WTC11 (cell line): ENCODE measurements around the gene LRRC51. TPM values are rescaled to one million over a fixed set of nuclear protein-coding genes. Genes with fewer than 3 reads are reported as not detected.
A peak's percentile ranks its signal among the peaks of the same experiment; 100 is the strongest.

Experiments
- ATAC-seq: fragments of 200-7000 bp; cut with Tn5 transposase; 2 replicates; pipeline ENCODE4 v1.10.0; 2021; ENCODE audit warnings: mild to moderate bottlenecking, moderate library complexity
- CTCF ChIA-PET: fragments of 300-600 bp; sonication (Branson Sonifier 250); formaldehyde crosslinking; loops from one replicate; lab custom pipeline; 2021; ENCODE audit warnings: antibody characterized with exemption; lab: Charles Lee
- POLR2A ChIA-PET: fragments of 350-600 bp; sonication (Branson Sonifier 250); formaldehyde crosslinking; loops from one replicate; lab custom pipeline; 2021; ENCODE audit warnings: antibody characterized with exemption; lab: Charles Lee
- DNase-seq: peaks from one replicate; pipeline ENCODE4 v3.0.0; 2021; ENCODE audit warnings: low spot score
- H3K27ac Mint-ChIP-seq: 2 replicates; pipeline ENCODE4 v1.8.0; 2021; ENCODE audit warnings: mixed read lengths
- H3K27me3 Mint-ChIP-seq: 2 replicates; pipeline ENCODE4 v1.8.0; 2021; ENCODE audit warnings: low read depth, mild to moderate bottlenecking, moderate library complexity, mixed read lengths
- H3K36me3 Mint-ChIP-seq: 2 replicates; pipeline ENCODE4 v1.8.0; 2021; ENCODE audit warnings: mixed read lengths
- H3K4me1 Mint-ChIP-seq: 2 replicates; pipeline ENCODE4 v1.8.0; 2022; ENCODE audit warnings: mixed read lengths
- H3K4me3 Mint-ChIP-seq: 2 replicates; pipeline ENCODE4 v1.8.0; 2021; ENCODE audit warnings: mild to moderate bottlenecking, moderate library complexity, mixed read lengths
- H3K9me3 Mint-ChIP-seq: 2 replicates; pipeline ENCODE4 v1.8.0; 2021; ENCODE audit warnings: mixed read lengths
- ATF1 ChIP-seq: sonication (generic); formaldehyde crosslinking; IDR thresholded peaks from 2 replicates; pipeline ENCODE4 v1.8.1; 2023; ENCODE audit warnings: mild to moderate bottlenecking, moderate library complexity, missing genetic modification reagents
- ATF6 ChIP-seq: sonication (generic); formaldehyde crosslinking; IDR thresholded peaks from 2 replicates; pipeline ENCODE4 v1.8.1; 2023; ENCODE audit warnings: mild to moderate bottlenecking, missing genetic modification reagents
- E2F4 ChIP-seq: sonication (generic); formaldehyde crosslinking; IDR thresholded peaks from 2 replicates; pipeline ENCODE4 v1.8.1; 2022; ENCODE audit warnings: low read depth, mild to moderate bottlenecking, moderate library complexity, missing genetic modification reagents, borderline replicate concordance
- ELF4 ChIP-seq: sonication (generic); formaldehyde crosslinking; IDR thresholded peaks from 2 replicates; pipeline ENCODE4 v1.8.1; 2022; ENCODE audit warnings: low read depth, mild to moderate bottlenecking, moderate library complexity, missing genetic modification reagents
- EMX1 ChIP-seq: fragments of 250-450 bp; sonication (Bioruptor Pico); IDR thresholded peaks from 2 replicates; pipeline ENCODE4 v1.8.0; 2021; ENCODE audit warnings: mild to moderate bottlenecking
- FOXK1 ChIP-seq: sonication (generic); formaldehyde crosslinking; IDR thresholded peaks from 2 replicates; pipeline ENCODE4 v1.8.0; 2022; ENCODE audit warnings: mild to moderate bottlenecking, moderate library complexity, missing genetic modification reagents
- FOXP1 ChIP-seq: sonication (generic); formaldehyde crosslinking; IDR thresholded peaks from 2 replicates; pipeline ENCODE4 v1.8.0; 2022; ENCODE audit warnings: missing genetic modification reagents, mild to moderate bottlenecking, moderate library complexity, borderline replicate concordance
- GRHL2 ChIP-seq: fragments of 250-450 bp; sonication (Bioruptor Pico); IDR thresholded peaks from 2 replicates; pipeline ENCODE4 v1.8.0; 2022; ENCODE audit warnings: mild to moderate bottlenecking, moderate library complexity; ENCODE audit not compliant: insufficient replicate concordance, severe bottlenecking
- HMGXB4 ChIP-seq: sonication (generic); formaldehyde crosslinking; IDR thresholded peaks from 2 replicates; pipeline ENCODE4 v1.8.1; 2023; ENCODE audit warnings: mild to moderate bottlenecking, moderate library complexity, missing genetic modification reagents
- IRF1 ChIP-seq: sonication (generic); formaldehyde crosslinking; IDR thresholded peaks from 2 replicates; pipeline ENCODE4 v1.8.0; 2023; ENCODE audit warnings: missing genetic modification reagents
- IRF2 ChIP-seq: sonication (generic); formaldehyde crosslinking; IDR thresholded peaks from 2 replicates; pipeline ENCODE4 v1.8.0; 2022; ENCODE audit warnings: low read depth, missing genetic modification reagents, borderline replicate concordance
- JAZF1 ChIP-seq: fragments of 250-450 bp; sonication (Bioruptor Pico); IDR thresholded peaks from 2 replicates; pipeline ENCODE4 v1.9.0; 2021; ENCODE audit warnings: moderate library complexity, mild to moderate bottlenecking, inconsistent platforms
- NR1H2 ChIP-seq: sonication (generic); formaldehyde crosslinking; IDR thresholded peaks from 2 replicates; pipeline ENCODE4 v1.9.0; 2021; ENCODE audit warnings: mild to moderate bottlenecking, moderate library complexity, missing genetic modification reagents
- NR2C2 ChIP-seq: sonication (generic); formaldehyde crosslinking; IDR thresholded peaks from 2 replicates; pipeline ENCODE4 v1.8.0; 2022; ENCODE audit warnings: mild to moderate bottlenecking, missing genetic modification reagents
- OVOL2 ChIP-seq: fragments of 250-450 bp; sonication (Bioruptor Pico); IDR thresholded peaks from 2 replicates; pipeline ENCODE4 v1.9.0; 2021; ENCODE audit warnings: mild to moderate bottlenecking, borderline replicate concordance
- STAT6 ChIP-seq: sonication (generic); formaldehyde crosslinking; conservative IDR thresholded peaks from 2 replicates; pipeline ENCODE4 v1.8.1; 2023; ENCODE audit warnings: mild to moderate bottlenecking, low read depth, missing genetic modification reagents, moderate library complexity
- USF2 ChIP-seq: sonication (generic); formaldehyde crosslinking; IDR thresholded peaks from 2 replicates; pipeline ENCODE4 v1.8.1; 2023; ENCODE audit warnings: mild to moderate bottlenecking, missing genetic modification reagents, moderate library complexity
- ZNF423 ChIP-seq: fragments of 250-450 bp; sonication (Bioruptor Pico); IDR thresholded peaks from 2 replicates; pipeline ENCODE4 v2.1.2; 2022; ENCODE audit warnings: mild to moderate bottlenecking, moderate library complexity
- ZNF425 ChIP-seq: fragments of 250-450 bp; sonication (Bioruptor Pico); conservative IDR thresholded peaks from 2 replicates; pipeline ENCODE4 v1.9.0; 2021; ENCODE audit warnings: mild to moderate bottlenecking
- ZNF671 ChIP-seq: fragments of 250-450 bp; sonication (Bioruptor Pico); IDR thresholded peaks from 2 replicates; pipeline ENCODE4 v1.8.0; 2021; ENCODE audit warnings: mild to moderate bottlenecking
- total RNA-seq: library from RNA; stranded (reverse); gene quantifications from 3 replicates; pipeline ENCODE4 v1.2.3, GENCODE V29; 2021

LRRC51 gene
- total RNA-seq, 1 experiment from 2014 or later = 5.3 TPM

GRCh38 chr11:72070491-72070890, 10.2 kb upstream of the LRRC51 start:
- peaks cover 40% of the 10 kb centered on the region for H3K4me1 Mint-ChIP-seq
- ChIA-PET POLR2A (interaction anchor here (0.6 kb wide), 1 partner anchor 26 kb away, joined by 3 read pairs; no protein-coding TSS in a partner anchor), CTCF (interaction anchor here (1.5 to 5.1 kb wide), 2 partner anchors 21 to 46 kb away, joined by 5 to 28 read pairs; no protein-coding TSS in a partner anchor)
- ATAC-seq (no peak), DNase-seq (no peak)
- H3K27me3 Mint-ChIP-seq = no peaks in the 10 kb centered on the region
- H3K27ac Mint-ChIP-seq = peak overlapping the region; percentile 73
- TF ChIP-seq FOXP1 (CRISPR knock-in tag) (no peak), ZNF423 (CRISPR knock-in tag) (no peak), USF2 (CRISPR knock-in tag) (no peak), OVOL2 (CRISPR knock-in tag) (no peak)
- no peak overlapping the region for H3K4me3 Mint-ChIP-seq
- peaks cover 11% of the 10 kb centered on the region for H3K36me3 Mint-ChIP-seq
- no peaks in the 10 kb centered on the region for H3K9me3 Mint-ChIP-seq

- Mint-ChIP-seq H3K4me3 (no peak overlapping the region), H3K9me3 (no peaks in the 10 kb centered on the region), H3K4me1 (peaks cover 45% of the 10 kb centered on the region), H3K27ac (peak overlapping the region; percentile 79), H3K36me3 (peaks cover 15% of the 10 kb centered on the region), H3K27me3 (no peaks in the 10 kb centered on the region)
- CTCF ChIA-PET = interaction anchor here (0.7 to 5.1 kb wide), 4 partner anchors 13 to 47 kb away, joined by 3 to 28 read pairs (median 4); no protein-coding TSS in a partner anchor
- POLR2A ChIA-PET = interaction anchor here (0.6 kb wide), 1 partner anchor 112 kb away, joined by 3 read pairs; no protein-coding TSS in a partner anchor
- no peak for TF ChIP-seq STAT6
- TF ChIP-seq FOXK1 = no peak
- no peak for TF ChIP-seq ATF6
- TF ChIP-seq HMGXB4 (CRISPR knock-in tag) = no peak
- TF ChIP-seq FOXP1 (CRISPR knock-in tag) = no peak
- TF ChIP-seq USF2 (CRISPR knock-in tag) = no peak
- TF ChIP-seq ELF4 (CRISPR knock-in tag) = no peak
- TF ChIP-seq ZNF425 (CRISPR knock-in tag) = no peak
- TF ChIP-seq IRF1 (CRISPR knock-in tag) = no peak
- TF ChIP-seq NR2C2 (CRISPR knock-in tag) = no peak
- no peak for TF ChIP-seq EMX1
- TF ChIP-seq JAZF1 (CRISPR knock-in tag) = no peak
- no peak for TF ChIP-seq GRHL2
- TF ChIP-seq NR1H2 (CRISPR knock-in tag) = no peak
- no peak for TF ChIP-seq ATF1 (CRISPR knock-in tag)
- TF ChIP-seq IRF2 (CRISPR knock-in tag) = no peak
- no peak for TF ChIP-seq E2F4 (CRISPR knock-in tag)
- no peak for TF ChIP-seq ZNF671 (CRISPR knock-in tag)
- ATAC-seq (no peak), DNase-seq (no peak)
These were observed 8.3 kb upstream of the LRRC51 start for GRCh38 chr11:72072348-72072747.
